ENCODE results near the gene ZCCHC14. TPM values are rescaled to one million over a fixed set of nuclear protein-coding genes. Genes with fewer than 3 reads are reported as not detected.

The ZCCHC14 gene
- total RNA-seq, 4 donors from 2014 or later, result 27.7 to 56.1 (median 36.7) TPM

DNA sequence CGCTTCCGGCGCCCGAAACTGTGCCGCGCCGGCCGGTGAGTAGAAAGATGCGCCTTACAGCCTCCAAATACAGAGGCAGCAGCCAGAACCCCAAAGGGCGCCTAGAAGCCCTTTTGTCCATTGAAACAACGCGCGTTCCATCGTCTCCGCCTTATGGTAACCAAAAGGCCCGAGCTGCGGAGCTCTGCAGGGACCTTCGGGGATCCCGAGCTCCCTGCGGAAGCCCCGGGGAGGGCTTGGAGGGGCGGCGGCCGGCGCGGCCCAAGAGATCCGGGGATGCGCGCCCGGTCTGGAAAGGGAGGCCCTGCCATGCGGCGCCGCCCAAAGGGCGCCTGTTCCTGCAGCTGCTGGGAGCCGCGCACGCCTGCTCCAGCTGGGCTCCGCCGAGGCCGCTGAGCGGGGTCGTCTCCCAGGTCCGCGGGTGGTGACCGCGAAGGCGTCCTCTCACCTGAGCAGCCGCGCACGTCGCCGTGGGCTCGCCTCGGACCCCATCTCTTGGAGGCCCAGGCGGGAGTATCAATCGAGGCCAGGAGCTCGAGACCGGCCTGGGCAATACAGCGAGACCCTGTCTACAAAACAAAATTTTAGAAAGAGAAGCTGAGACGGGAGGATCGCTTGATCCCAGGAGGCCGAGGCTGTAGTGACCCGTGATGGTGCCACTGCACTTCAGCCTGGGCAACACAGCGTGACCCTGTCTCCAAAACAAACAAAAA lies 108.5 kb downstream of the ZCCHC14 start:
- TF ChIP-seq, protein P1, sequence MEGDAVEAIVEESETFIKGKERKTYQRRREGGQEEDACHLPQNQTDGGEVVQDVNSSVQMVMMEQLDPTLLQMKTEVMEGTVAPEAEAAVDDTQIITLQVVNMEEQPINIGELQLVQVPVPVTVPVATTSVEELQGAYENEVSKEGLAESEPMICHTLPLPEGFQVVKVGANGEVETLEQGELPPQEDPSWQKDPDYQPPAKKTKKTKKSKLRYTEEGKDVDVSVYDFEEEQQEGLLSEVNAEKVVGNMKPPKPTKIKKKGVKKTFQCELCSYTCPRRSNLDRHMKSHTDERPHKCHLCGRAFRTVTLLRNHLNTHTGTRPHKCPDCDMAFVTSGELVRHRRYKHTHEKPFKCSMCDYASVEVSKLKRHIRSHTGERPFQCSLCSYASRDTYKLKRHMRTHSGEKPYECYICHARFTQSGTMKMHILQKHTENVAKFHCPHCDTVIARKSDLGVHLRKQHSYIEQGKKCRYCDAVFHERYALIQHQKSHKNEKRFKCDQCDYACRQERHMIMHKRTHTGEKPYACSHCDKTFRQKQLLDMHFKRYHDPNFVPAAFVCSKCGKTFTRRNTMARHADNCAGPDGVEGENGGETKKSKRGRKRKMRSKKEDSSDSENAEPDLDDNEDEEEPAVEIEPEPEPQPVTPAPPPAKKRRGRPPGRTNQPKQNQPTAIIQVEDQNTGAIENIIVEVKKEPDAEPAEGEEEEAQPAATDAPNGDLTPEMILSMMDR (IDR thresholded peaks at IDR 0.05), result no peak
- TF ChIP-seq POLR2A (IDR thresholded peaks at IDR 0.05) (peak; percentile 16), POLR2AphosphoS5 (IDR thresholded peaks at IDR 0.05) (peak in 1 of 3 donors; percentile 7)
- Histone ChIP-seq H3K4me1 (peaks cover 32 to 78% (median 61%) of the 10 kb centered on the region in 4 donors), H3K27me3 (no peaks in the 10 kb centered on the region), H3K36me3 (no peaks in the 10 kb centered on the region), H3K4me3 (peak overlapping the region; percentile 27 to 95 (median 72)), H3K27ac (peak overlapping the region; percentile 94 to 98 (median 96)), H3K9me3 (no peaks in the 10 kb centered on the region)
- intact Hi-C loops (cut with DNase I; ENCODE audit: low total_unique reads) (no loop called here), in situ Hi-C loops (cut with MboI; ENCODE audit: low pct_ligation_motif_present in 1 of 4, low pct_unique_long_range_greater_than_20kb in 1 of 4, low sequenced_read_pairs in 3 of 4) (no loop called here)
- DNase-seq, result peak; percentile 65
- WGBS, 2 donors (ENCODE audit: low coverage in 1 of 2), result 17 to 65% methylated on average over 4 to 27 of the region's 64 CpGs

GRCh38 chr16:87383505-87384161 lies 109.2 kb downstream of the ZCCHC14 start, which contains the start of gene FBXO31:
TSS of gene FBXO31 (minus strand) at chr16:87383776. CDS start at chr16:87383744, 32 bp downstream.
- peak; percentile 93 for DNase-seq
- no peaks in the 10 kb centered on the region for H3K36me3 ChIP-seq
- 0% methylated on average over 2 of the region's 92 CpGs; no CpG with 5 or more reads in 1 of the 2 donors for WGBS, 2 donors (ENCODE audit: low coverage in 1 of 2)
- intact Hi-C loops (cut with DNase I; ENCODE audit: low total_unique reads) (no loop called here), in situ Hi-C loops (cut with MboI; ENCODE audit: low pct_ligation_motif_present in 1 of 4, low pct_unique_long_range_greater_than_20kb in 1 of 4, low sequenced_read_pairs in 3 of 4) (no loop called here)
- peak within 1 kb of the TSS; percentile 59 to 95 (median 85) for H3K4me3 ChIP-seq
- peak within 1 kb of the TSS; percentile 94 to 98 (median 96) for H3K27ac ChIP-seq
- no peaks in the 10 kb centered on the region for H3K27me3 ChIP-seq
- TF ChIP-seq POLR2A (IDR thresholded peaks at IDR 0.05), result no peak
- TF ChIP-seq, protein P1 (IDR thresholded peaks at IDR 0.05), result no peak
- peak; percentile 75 to 94 (median 88) for TF ChIP-seq POLR2AphosphoS5 (IDR thresholded peaks at IDR 0.05)
- no peaks in the 10 kb centered on the region for H3K9me3 ChIP-seq
- peaks cover 38 to 78% (median 63%) of the 10 kb centered on the region in 4 donors for H3K4me1 ChIP-seq

GRCh38 chr16:87382023-87382785 lies 110.6 kb downstream of the ZCCHC14 start:
- 12 to 21% methylated on average over 5 to 17 of the region's 17 CpGs for whole genome bisulfite sequencing, 2 donors (ENCODE audit: low coverage in 1 of 2)
- no peak for TF ChIP-seq EP300 (IDR thresholded peaks at IDR 0.05; ENCODE audit: low read depth)
- peak in 1 of 3 donors; percentile 20 for TF ChIP-seq POLR2AphosphoS5 (IDR thresholded peaks at IDR 0.05)
- in situ Hi-C loops (cut with MboI; ENCODE audit: low pct_ligation_motif_present in 1 of 4, low pct_unique_long_range_greater_than_20kb in 1 of 4, low sequenced_read_pairs in 3 of 4), result no loop called here
- peak overlapping the region; percentile 59 to 95 (median 85) for H3K4me3 ChIP-seq
- intact Hi-C loops (cut with DNase I; ENCODE audit: low total_unique reads), result no loop called here
- no peaks in the 10 kb centered on the region for H3K27me3 ChIP-seq
- no peaks in the 10 kb centered on the region for H3K36me3 ChIP-seq
- peak overlapping the region; percentile 94 to 98 (median 96) for H3K27ac ChIP-seq
- H3K4me1 ChIP-seq, result peaks cover 38 to 80% (median 56%) of the 10 kb centered on the region in 4 donors
- H3K9me3 ChIP-seq, result no peaks in the 10 kb centered on the region
- peak; percentile 35 for DNase-seq

DNA sequence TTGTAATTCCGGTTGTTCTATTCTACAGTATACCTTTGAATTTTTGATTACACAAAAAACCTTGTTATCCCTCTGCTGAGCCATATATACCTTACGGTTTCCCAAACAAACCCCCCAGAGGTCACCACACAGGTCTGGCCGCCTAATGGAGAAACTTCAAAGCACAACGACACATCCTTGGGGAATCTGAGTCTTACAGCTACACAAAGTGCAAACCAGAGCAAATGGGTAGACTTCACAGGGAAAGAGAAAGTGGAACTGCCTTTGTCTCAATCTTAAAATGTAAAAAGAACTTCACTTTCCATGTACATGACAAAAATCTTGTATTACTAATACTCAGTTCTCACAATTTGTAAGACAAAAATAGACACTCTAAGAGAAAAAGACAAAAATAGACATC lies 111.9 kb downstream of the ZCCHC14 start:
- H3K27ac ChIP-seq, result peak overlapping the region; percentile 94 to 98 (median 96)
- H3K4me1 ChIP-seq, result peaks cover 33 to 78% (median 54%) of the 10 kb centered on the region in 4 donors
- H3K27me3 ChIP-seq, result no peaks in the 10 kb centered on the region
- TF ChIP-seq, protein P1 (IDR thresholded peaks at IDR 0.05), result no peak
- TF ChIP-seq EP300 (IDR thresholded peaks at IDR 0.05; ENCODE audit: low read depth), result no peak
- TF ChIP-seq POLR2AphosphoS5 (IDR thresholded peaks at IDR 0.05), result no peak
- no peak for TF ChIP-seq POLR2A (IDR thresholded peaks at IDR 0.05)
- H3K4me3 ChIP-seq, result peak overlapping the region in 3 of 4 donors; percentile 2 to 95 (median 6)
- no peaks in the 10 kb centered on the region for H3K36me3 ChIP-seq
- no peaks in the 10 kb centered on the region for H3K9me3 ChIP-seq
- in situ Hi-C loops (cut with MboI; ENCODE audit: low pct_ligation_motif_present in 1 of 4, low pct_unique_long_range_greater_than_20kb in 1 of 4, low sequenced_read_pairs in 3 of 4), result no loop called here
- DNase-seq, result no peak
- WGBS, 2 donors (ENCODE audit: low coverage in 1 of 2), result 48 to 75% methylated on average over 1 to 4 of the region's 4 CpGs
- intact Hi-C loops (cut with DNase I; ENCODE audit: low total_unique reads), result no loop called here

All from transverse colon (tissue), 4 donors.